ENCODE data around the gene CACNA1B. TPM values are rescaled to one million over a fixed set of nuclear protein-coding genes. Genes with fewer than 3 reads are reported as not detected.

CACNA1B gene
- total and polyA plus RNA-seq, 11 donors, result 0.03 to 0.25 (median 0.13) TPM

MicroRNAs within 50 kb of the gene (microRNA counts, 767-probe panel; counts per million panel counts)
- 71.6 to 309 counts per million in 2 donors for microRNA hsa-miR-602

Small RNAs within 50 kb of the gene (microRNA-seq; reads per million reads assigned to microRNA genes)
- 0 reads per million in 4 donors for gene MIR602
